ENCODE measurements around the gene TMEM120A. TPM values are rescaled to one million over a fixed set of nuclear protein-coding genes. Genes with fewer than 3 reads are reported as not detected.

The TMEM120A gene
- total RNA-seq (2013; cell fraction: nucleolus; rRNA removed), result 42.9 and 48.9 TPM in 2 replicates
- 11.7 and 12.7 TPM in 2 replicates for total RNA-seq (2014; rRNA removed)
- 9.1 and 10.8 TPM in 2 replicates for total RNA-seq (2014; rRNA removed; fragmentation: Illumina TruSeq; extraction: Trizol)
- total RNA-seq (2021), result 18.1 and 21.2 TPM in 2 replicates
- 24.8 TPM for polyA plus RNA-seq (2011; ENCODE audit: low read depth)
- 65.5 and 86.6 TPM in 2 replicates for polyA plus RNA-seq (2011; rRNA removed)
- 61.9 and 84.4 TPM in 2 replicates for polyA plus RNA-seq (2011; cell fraction: cytosol; rRNA removed)
- polyA plus RNA-seq (2011; cell fraction: nucleus; rRNA removed), result 108 and 137 TPM in 2 replicates
- polyA plus RNA-seq (2012), result 28.3 and 44.7 TPM in 2 replicates
- polyA plus RNA-seq (2014; fragmentation: Illumina TruSeq; extraction: Trizol), result 17.1 and 18.7 TPM in 2 replicates
- 1 to 10 TPM in 1 of 2 experiments, under 1 TPM in 1; 0.43 to 3.7 TPM for polyA plus RNA-seq (2014; fragmentation: Nextera tagmentation; extraction: Ambion mirVana)
- 26.2 and 27.6 TPM in 2 replicates for polyA plus RNA-seq (2014; rRNA removed)
- 10 to 100 TPM; 20.0 to 25.0 TPM for polyA plus RNA-seq (2016; fragmentation: Nextera tagmentation; extraction: Ambion mirVana)
- polyA minus RNA-seq (2011; rRNA and poly(A)+ RNA removed), result 139 and 147 TPM in 2 replicates
- polyA minus RNA-seq (2011; cell fraction: cytosol; rRNA and poly(A)+ RNA removed), result 19.4 and 23.9 TPM in 2 replicates
- polyA minus RNA-seq (2011; cell fraction: nucleus; rRNA and poly(A)+ RNA removed), result 21.0 and 23.5 TPM in 2 replicates
- percentile 67 among the genes with signal in this experiment for Bru-seq, nascent RNA
- percentile 85 among the genes with signal in this experiment for BruChase-seq, experiment 1, labeled RNA remaining after a 6-hour chase
- BruChase-seq, experiment 2, labeled RNA remaining after a 2-hour chase, result percentile 67 among the genes with signal in this experiment
- long read RNA-seq, experiment 1, transcript TMEM120A-214 (12 exons, 1,456 nt), result major isoform, 5 of 11 reads
- long read RNA-seq, experiment 1, partial matches to known transcripts, result 1 of 11 reads
- long read RNA-seq, experiment 1, other reads (novel, unspliced or antisense), result 3 of 11 reads
- long read RNA-seq, experiment 2, transcript TMEM120A-214 (12 exons, 1,456 nt), result major isoform, 5 of 11 reads
- long read RNA-seq, experiment 2, partial matches to known transcripts, result 2 of 11 reads
- long read RNA-seq, experiment 2, other reads (novel, unspliced or antisense), result 4 of 11 reads

DNA sequence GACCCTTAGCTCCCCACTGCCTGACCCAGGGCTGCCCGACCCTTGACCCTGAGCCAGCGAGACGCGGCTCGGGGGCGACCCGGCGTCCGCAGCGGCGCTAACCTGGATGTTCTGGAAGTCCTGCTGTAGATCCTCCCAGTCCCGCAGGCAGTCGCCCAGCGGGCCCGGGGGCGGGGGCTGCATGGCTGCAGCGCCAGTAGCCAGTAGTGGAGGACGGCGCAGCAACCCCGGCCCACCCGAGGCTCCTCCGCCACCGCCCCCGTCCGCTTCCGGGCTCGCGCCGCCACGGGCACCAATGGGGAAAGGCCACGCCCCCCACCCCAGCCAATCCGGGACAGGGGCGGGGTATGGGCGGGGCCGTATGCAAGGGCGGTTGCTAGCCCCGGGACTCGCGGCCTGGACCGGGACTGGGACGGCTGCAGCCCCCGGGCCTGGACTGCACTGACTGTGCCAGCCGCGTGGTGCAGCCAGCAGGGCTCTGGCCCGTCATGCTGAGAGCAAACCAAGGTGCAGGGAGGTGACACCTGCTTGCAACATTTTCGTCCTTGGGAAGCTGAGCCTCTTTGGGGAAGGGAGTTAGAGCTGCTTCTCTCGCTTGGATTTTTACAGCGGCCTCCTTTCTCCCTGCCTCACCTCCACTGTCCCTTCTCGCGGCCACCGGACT lies at the start of gene TMEM120A:
TSS of gene TMEM120A (minus strand) at position 208 of the 664 bp plus-strand sequence. CDS start at position 183, 25 bp downstream.
- Histone ChIP-seq H3K36me3 (ENCODE audit: control insufficient read depth in 2 of 2, insufficient read depth in 2 of 2, low read length in 1 of 2) (no peaks in the 10 kb centered on the region), H3K9me3 (replicated peaks; ENCODE audit: control insufficient read depth, insufficient read depth, low read length) (no peaks in the 10 kb centered on the region), H3K27ac (ENCODE audit: control insufficient read depth, insufficient read depth) (peak within 1 kb of the TSS; percentile 39; the same call in 1 of the 2 replicates), H3K9ac (ENCODE audit: control insufficient read depth, insufficient read depth, low read length) (peak within 1 kb of the TSS; percentile 59; the same call in 1 of the 2 replicates), H3K27me3 (replicated peaks in 1 of 2; ENCODE audit: control insufficient read depth in 2 of 2, insufficient read depth in 2 of 2, low read length in 1 of 2) (no peaks in the 10 kb centered on the region), H2AFZ (ENCODE audit: control insufficient read depth, low read depth, low read length) (peak within 1 kb of the TSS; percentile 81), H4K20me1 (ENCODE audit: control insufficient read depth, insufficient read depth) (no peaks in the 10 kb centered on the region), H3K4me1 (ENCODE audit: control insufficient read depth, insufficient read depth, low read length) (peaks cover 3% of the 10 kb centered on the region), H3K79me2 (ENCODE audit: control insufficient read depth, insufficient read depth, low read length) (no peaks in the 10 kb centered on the region), H3K4me2 (ENCODE audit: control insufficient read depth, insufficient read depth) (peak within 1 kb of the TSS; percentile 94), H3K4me3 (peak within 1 kb of the TSS; percentile 77)
- no TSS peak for BruUV-seq (replicated peaks)
- ChIA-PET CTCF (interaction anchor here (3.4 kb wide), 1 partner anchor 25 kb away, joined by 15 read pairs; no protein-coding TSS in a partner anchor), SMC1A (ENCODE audit: uncharacterized antibody, unreplicated experiment) (interaction anchor here (0.5 kb wide), 1 partner anchor 233 kb away, joined by 3 read pairs; no protein-coding TSS in a partner anchor), RAD21 (ENCODE audit: unreplicated experiment) (no interaction called here), POLR2A (interaction anchor here (0.7 to 1.2 kb wide), 4 partner anchors 11 to 30 kb away, joined by 3 to 5 read pairs (median 4); no protein-coding TSS in a partner anchor)
- ATAC-seq (peak; percentile 99), DNase-seq (ENCODE audit: low read depth, low spot score) (peak; percentile 49), FAIRE-seq (peak; percentile 31)
- 3% methylated on average over 29 of the region's 51 CpGs for WGBS (ENCODE audit: insufficient coverage, insufficient replicate concordance, low lambda C conversion rate, missing lambda C conversion rate)
- intact Hi-C loops (cut with micrococcal nuclease; ENCODE audit: unreplicated experiment) (no loop called here), in situ Hi-C loops (cut with MboI) (no loop called here)
- TF ChIP-seq CBX5 (IDR thresholded peaks at IDR 0.05; ENCODE audit: low read depth), result no peak
- no peak for TF ChIP-seq MYC (IDR thresholded peaks at IDR 0.05; ENCODE audit: insufficient read depth, insufficient read length, insufficient replicate concordance, low read length, severe bottlenecking)
- TF ChIP-seq NFYB (IDR thresholded peaks at IDR 0.05; ENCODE audit: insufficient read depth, low read depth, low read length), result peak; percentile 90
- no peak for TF ChIP-seq FOXM1 (IDR thresholded peaks at IDR 0.05; ENCODE audit: low read depth, low read length)
- TF ChIP-seq CREM (IDR thresholded peaks at IDR 0.05; ENCODE audit: low read depth), result 0 out of 2 replicates have a peak, but pooled peaks have one; percentile 7
- no peak for TF ChIP-seq MEF2A (IDR thresholded peaks at IDR 0.05; ENCODE audit: insufficient read depth, low read depth, low read length)
- peak; percentile 53; the same call in 1 of the 2 replicates for TF ChIP-seq CREB1 (IDR thresholded peaks at IDR 0.05; ENCODE audit: low read depth)
- no peak for TF ChIP-seq SUPT20H (IDR thresholded peaks at IDR 0.05; ENCODE audit: borderline replicate concordance, control insufficient read depth, low read depth, low read length)
- TF ChIP-seq, protein P1, sequence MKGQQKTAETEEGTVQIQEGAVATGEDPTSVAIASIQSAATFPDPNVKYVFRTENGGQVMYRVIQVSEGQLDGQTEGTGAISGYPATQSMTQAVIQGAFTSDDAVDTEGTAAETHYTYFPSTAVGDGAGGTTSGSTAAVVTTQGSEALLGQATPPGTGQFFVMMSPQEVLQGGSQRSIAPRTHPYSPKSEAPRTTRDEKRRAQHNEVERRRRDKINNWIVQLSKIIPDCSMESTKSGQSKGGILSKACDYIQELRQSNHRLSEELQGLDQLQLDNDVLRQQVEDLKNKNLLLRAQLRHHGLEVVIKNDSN (IDR thresholded peaks at IDR 0.05; ENCODE audit: borderline replicate concordance, extremely low read length, insufficient read depth, low read depth, low read length), result peak; percentile 52
- peak; percentile 73 for TF ChIP-seq POLR2A (IDR thresholded peaks at IDR 0.05; ENCODE audit: low read depth, low read length)
- TF ChIP-seq, protein P2, sequence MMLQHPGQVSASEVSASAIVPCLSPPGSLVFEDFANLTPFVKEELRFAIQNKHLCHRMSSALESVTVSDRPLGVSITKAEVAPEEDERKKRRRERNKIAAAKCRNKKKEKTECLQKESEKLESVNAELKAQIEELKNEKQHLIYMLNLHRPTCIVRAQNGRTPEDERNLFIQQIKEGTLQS (IDR thresholded peaks at IDR 0.05; ENCODE audit: borderline replicate concordance, extremely low read depth, low read depth, low read length), result no peak
- TF ChIP-seq BACH1 (IDR thresholded peaks at IDR 0.05; ENCODE audit: borderline replicate concordance), result no peak
- peak; percentile 74; the same call in 2 of the 3 replicates for TF ChIP-seq POU2F2 (IDR thresholded peaks at IDR 0.05; ENCODE audit: borderline replicate concordance, low read depth, low read length)
- TF ChIP-seq ZNF217 (IDR thresholded peaks at IDR 0.05), result no peak
- peak; percentile 65; the same call in 1 of the 2 replicates for TF ChIP-seq POLR2AphosphoS2 (IDR thresholded peaks at IDR 0.05; ENCODE audit: low read depth, low read length)
- no peak for TF ChIP-seq SPI1 (IDR thresholded peaks at IDR 0.05; ENCODE audit: borderline replicate concordance, insufficient read depth, low read depth, low read length)
- peak; percentile 77 for TF ChIP-seq NR2C1 (IDR thresholded peaks at IDR 0.05)
- no peak for TF ChIP-seq CBFB (IDR thresholded peaks at IDR 0.05; ENCODE audit: low read depth)
- TF ChIP-seq POLR2AphosphoS5 (IDR thresholded peaks at IDR 0.05; ENCODE audit: low read length), result peak; percentile 49; the same call in 1 of the 2 replicates

All from GM12878 (cell line).